T follicular helper cell (primary cell): Measurements from ENCODE around the gene BEND3.
"Not testable (repeated sequence)": the region's sequence is repeated elsewhere in the genome, so short reads cannot be mapped to it uniquely, and the experiment has no call there.

Experiments used
- DNase-seq: peaks from one replicate; pipeline ENCODE4 v3.0.0-alpha.2; 2020; ENCODE audit warnings: low read depth

The BEND3 gene

DNA sequence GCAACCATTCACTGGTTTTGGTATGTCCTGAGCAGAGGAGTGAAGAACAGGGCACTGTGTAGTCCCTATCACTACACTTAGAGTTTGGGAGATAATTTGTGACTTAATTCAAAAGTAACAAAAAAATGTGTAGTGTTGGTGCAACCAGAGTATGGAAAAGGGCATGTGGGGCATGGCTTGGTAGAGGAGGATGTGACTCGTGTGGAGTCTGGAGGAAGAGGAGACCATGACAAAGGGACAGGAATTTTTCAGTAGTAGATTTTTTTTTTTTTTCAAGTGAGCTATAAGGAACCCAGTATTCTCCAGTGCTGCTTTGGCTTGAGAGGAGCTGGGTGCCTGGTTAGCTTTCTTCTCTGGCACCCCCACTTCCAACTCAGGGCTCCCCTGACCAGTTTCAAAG lies 82.2 kb downstream of the BEND3 start:
- DNase-seq = no peak

DNA sequence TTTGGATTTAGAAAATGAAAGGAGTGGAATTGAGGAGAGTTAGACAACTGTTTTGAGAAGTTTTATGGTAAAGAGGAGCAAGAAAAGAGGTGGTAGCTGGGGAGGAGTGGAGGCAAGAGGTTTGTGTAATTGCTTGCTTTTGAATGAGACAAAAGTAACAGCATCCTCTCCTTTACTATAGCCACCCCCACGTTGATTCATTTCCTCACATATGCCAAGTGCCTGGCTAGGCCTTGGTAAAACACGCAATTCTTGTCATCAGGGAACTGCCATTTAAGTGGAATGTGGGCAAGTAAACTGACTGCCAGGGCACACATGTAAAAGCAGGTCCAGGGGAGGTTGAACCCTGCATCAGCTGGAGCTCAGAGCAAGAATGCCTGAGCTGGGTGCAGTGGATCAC lies 83.3 kb downstream of the BEND3 start:
- no peak for DNase-seq

GRCh38 chr6:107030151-107030550 lies 85.2 kb downstream of the BEND3 start:
- DNase-seq = no peak

- DNase-seq = no peak
These were observed 88.3 kb downstream of the BEND3 start for GRCh38 chr6:107026965-107027364.

DNA sequence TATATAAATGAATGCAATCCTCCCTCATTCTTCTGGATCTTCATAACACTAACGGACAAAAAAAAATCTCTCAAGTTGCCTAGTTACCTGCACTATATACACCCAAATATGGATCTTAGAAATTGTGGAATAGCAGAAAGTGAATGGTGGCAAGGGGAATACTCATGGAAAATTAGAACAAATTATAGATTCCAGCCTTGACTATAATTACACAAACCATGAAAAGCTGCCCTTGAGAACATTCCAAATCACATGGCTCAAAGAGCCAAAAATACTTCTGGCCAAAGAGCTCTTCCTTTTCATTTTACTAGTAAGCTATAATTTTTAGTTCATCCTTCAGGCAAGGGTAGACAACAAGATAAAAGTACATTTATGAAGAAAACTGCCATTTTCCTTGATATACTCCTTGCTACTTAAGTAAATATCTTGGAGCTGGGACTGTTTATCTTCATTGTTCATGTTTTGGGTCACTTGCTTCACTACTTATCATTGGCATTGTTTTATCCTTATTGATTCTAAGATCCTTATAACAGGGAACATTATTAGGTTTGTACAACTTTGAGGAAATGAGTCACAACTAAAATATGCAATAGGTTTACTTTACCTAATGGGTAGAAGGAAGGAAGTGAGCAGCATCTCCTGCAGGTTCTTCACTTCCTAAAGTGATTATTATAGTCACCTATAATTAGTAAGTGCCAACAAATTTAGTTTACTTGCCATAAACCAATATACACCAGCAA lies 93.7 kb downstream of the BEND3 start:
- DNase-seq = no peak

DNA sequence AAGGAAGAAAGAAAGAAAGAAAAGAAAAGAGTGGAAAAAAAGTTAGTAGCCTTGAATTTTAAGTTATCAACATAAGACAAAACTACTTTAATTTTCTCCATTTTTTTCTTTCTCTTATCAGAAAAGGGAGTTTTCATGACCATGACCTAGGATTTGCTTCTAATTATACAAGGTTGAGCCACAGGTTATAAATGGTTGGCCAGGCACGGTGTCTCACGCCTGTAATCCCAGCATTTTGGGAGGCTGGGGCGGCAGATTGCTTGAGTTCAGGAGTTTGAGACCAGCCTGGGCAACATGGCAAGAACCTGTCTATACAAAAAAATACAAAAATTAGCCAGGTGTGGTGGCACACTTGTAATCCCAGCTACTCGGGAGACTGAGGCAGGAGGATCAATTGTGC lies 95.1 kb downstream of the BEND3 start:
- no peak for DNase-seq

- not testable (repeated sequence) for DNase-seq
These were observed 95.7 kb downstream of the BEND3 start for GRCh38 chr6:107019628-107020027.

DNA sequence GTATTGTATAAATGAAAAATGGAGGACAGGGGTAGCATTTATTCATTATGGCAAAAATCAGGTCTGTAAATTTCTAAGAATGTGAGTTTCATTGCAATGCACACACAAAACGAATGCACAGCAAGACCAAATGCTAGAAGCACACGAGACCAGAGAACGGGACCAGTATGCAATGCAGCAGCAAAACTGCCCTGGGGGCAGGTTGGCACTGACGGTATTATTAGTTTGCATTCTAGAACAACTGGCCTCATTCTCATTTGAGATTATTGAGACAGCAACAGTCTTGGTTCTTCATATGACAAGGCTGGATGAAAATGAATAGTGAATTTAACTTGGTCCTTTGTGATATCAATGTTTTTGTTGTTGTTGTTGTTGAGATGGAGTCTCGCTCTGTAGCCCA lies 96.3 kb downstream of the BEND3 start:
- DNase-seq = no peak
